NCI-H510A (cell line): Measurements from ENCODE around the gene CDK19.
"Not testable (repeated sequence)": the region's sequence is repeated elsewhere in the genome, so short reads cannot be mapped to it uniquely, and the experiment has no call there.

Experiments used
- DNase-seq: peaks from one replicate; lab custom pipeline; 2025; lab: John Stamatoyannopoulos, UW

CDK19 gene

DNA sequence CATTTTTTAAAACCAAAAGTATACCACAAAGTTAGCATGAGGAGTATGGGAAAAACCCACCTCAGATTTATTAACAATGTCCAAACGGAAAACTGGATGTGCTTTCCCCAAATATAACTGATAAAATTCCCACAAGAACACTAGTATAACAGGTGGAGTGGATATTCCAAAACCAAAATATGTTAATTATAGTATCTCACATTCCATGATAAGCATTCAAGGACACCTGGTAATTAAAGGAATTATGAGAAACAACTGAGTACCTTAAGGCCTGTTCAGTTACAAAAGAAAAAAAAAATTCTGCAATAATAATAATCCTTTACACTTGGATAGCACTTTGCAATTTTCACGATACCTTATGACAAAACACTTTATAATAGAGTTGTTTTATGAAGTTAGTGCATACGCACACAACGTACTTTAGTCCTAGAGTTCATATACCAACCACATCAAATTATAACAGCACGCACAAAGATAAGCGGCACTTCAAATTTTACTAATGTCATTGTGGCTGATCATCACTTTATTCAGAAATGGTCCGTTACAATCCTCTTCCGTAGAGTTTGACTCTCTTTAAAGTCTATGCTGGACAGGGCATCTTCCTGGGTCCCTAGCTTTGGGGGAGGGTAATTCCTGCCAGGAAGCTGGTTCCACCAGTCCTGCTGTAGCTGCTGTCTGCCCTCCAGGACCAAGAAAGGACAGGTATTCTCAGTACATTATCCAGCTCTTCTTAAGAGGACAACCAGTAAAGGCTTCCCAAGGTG lies 1.7 kb downstream of the CDK19 start:
- no peak for DNase-seq

DNA sequence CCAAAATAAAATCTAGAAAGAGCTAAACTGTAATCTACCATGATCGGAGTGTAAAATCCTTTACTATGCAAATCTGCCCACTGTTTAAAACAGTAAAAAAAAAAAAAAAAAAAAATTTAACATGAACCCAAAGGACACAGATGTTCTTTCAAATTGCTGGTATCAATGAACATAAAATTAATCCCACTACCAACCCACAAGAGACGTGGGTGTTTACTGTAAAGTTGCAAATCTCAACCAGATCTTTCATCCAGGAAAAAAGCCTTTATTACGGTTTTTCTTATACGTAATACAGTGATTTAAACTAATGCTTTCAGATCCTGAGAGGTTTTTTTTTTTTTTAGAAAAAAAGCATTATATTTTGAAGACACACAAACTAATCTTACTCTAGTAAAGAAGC lies 2.5 kb downstream of the CDK19 start:
- DNase-seq: no peak

DNA sequence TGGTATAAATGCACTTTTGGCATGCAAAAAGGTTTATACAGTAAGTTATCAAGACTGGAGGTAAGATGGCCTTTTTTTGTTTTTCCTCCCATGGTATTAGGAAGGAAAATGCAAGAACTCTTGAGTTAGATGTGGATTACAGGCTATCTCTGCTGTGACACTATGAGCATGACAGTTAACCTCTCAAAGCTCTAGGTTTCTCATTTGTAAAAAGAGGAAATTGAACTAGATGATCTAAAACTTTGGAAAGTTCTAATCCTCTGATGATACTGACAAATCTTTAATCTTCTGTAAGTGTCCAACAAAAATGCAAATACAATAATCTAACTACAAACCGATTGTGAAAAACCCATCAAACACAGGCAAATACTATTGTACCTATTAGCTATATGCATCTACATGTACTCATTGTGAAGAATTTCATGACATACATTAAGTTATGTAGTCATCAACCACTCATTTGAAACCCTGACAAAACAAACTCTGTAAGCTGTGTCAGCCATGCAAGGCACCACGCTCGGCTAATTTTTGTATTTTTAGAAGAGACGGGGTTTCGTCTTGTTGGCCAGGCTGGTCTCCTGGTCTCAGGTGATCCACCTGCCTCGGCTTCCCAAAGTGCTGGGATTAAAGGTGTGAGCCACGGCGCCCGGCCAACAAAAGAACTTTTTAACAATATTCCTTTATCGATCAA lies 4.2 kb downstream of the CDK19 start:
- no peak for DNase-seq

DNA sequence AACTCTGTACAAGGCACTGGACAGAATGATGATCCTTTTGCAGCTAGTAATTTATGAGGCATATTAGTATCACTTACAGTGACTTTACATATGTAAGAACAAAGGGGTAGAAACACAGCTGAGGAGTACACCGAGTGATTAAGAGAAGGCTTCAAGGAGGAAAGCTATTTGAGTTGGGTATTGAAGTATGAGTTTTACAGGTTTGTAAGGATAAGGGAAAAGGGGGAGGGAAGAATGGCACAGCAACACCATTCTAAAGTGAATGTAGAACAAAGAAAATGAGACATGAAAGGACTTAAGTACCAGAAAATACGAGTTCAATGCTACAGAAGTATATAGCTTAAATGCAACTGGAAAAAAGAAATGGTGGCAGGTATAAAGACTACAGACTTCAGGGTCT lies 5.5 kb downstream of the CDK19 start:
- no peak for DNase-seq

DNA sequence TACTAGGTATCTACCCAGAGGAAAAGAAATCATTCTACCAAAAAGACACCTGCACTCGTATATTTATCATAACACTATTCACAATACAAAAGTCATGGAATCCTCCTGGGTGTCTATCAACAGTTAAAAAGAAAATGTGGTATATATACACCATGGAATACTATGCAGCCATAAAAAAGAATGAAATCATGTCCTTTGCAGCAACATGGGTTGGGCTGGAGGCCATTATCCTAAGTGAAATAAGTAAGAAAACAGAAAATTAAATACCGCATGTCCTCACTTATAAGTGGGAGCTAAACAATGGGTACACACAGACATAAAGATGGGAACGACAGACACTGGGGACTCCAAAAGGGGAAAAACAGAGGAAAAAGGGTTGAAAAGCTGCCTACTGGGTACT lies 13.1 kb downstream of the CDK19 start:
- not testable (repeated sequence) for DNase-seq

DNA sequence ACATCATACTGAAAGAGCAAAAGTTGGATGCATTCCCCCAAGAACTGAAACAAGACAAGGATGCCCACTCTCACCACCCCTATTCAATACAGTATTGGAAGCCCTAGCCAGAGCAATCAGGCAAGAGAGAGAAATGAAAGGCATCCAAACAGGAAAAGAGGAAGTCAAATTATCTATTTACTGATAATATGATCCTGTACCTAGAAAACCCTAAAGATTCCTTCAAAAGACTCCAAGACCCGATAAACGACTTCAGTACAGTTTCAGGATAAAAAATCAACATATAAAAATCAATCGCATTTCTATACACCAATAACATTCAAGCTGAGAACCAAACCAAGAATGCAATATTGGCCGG lies 14.5 kb downstream of the CDK19 start:
- DNase-seq: no peak

DNA sequence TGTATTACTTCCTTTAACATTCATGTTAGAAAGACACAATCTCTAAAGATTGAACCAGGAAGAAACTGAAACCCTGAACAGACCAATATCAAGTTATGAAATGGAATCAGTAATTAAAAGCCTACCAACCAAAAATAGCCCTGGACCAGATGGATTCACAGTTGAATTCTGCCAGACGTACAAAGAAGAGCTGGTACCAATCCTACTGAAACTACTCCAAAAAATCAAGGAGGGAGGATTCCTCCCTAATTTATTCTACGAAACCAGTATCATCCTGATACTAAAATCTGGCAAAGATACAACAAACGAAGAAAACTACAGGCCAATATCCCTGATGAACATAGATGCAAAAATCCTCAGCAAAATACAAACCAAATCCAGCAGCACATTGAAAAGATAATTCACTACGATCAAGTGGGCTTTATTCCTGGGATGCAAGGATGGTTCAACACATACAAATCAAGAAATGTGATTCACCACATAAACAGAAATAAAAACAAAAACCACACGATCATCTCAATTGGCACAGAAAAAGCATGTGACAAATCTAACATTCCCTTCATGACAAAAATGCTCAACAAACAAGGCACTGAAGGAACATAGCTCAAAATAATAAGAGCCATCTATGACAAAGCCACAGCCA lies 15.0 kb downstream of the CDK19 start:
- no peak for DNase-seq

DNA sequence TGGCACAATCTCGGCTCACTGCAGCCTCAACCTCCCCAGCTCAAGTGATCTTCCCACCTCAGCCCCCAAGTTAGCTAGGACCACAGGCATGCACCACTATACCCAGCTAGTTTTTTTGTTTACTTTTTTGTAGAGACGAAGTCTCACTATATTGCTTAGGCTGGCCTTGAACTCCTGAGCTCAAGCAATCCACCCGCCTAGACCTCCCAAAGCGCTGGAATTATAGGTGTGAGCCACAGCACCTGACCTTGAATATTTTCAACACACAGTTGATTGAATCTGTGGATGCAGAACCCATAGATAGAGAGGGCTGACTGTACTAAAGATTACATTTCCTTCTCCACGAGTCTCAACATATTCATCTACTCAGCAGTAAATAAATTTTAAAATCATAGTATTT lies 15.6 kb downstream of the CDK19 start:
- DNase-seq: no peak

DNA sequence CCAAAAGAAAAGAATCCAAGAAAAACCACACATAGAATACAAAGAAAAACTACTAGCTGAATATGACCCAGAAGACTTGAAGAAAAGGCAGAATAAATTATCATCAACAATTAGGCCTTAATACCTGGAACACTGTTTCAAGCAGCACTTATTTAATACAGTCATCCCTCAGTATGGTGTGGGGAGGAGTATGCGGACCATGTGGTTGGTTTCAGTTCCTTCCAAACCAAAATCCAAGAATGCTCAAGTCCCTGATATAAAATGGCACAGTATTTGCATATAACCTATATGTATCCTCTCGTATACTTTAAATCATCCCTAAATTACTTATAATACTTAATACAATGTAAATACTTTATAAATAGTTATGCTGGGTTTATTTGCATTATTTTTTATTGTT lies 16.1 kb downstream of the CDK19 start:
- no peak for DNase-seq

DNA sequence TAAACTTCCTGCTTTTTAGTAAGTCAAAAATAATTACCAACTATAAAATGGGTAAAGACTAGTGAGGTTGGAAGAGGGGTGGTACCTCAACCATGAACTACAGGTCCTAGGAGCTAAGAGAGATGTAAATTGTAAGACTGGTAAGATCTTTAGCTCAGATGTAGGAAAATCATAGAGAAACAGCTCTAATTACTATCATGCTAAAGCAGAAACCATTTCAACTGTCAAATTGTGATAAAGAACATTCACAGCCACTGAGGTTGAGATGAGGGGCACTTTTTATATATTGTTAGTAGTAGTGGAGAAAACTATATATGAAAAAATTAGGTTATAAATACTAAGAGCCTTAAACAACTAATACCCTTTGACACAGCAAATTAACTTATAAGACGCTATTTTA lies 20.0 kb downstream of the CDK19 start:
- DNase-seq: no peak

DNA sequence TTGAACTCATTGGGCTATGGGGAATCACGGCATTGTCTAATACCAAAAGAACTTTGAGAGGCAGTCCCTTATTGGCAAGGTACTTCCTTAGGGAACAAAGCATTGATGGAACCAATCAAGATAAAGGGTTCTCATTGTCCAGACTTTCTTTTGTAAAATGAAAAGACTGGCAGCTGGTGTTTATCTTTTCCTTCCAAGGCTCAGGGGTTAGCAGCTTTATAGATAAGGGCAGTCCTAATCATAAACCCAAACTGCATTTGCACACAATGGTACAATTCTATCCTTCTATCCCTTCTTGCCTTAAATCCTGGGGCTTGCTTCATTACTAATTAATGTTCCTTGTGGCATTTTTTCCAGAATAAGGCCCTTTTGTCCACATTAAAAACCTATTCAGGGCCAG lies 28.6 kb downstream of the CDK19 start:
- no peak for DNase-seq

DNA sequence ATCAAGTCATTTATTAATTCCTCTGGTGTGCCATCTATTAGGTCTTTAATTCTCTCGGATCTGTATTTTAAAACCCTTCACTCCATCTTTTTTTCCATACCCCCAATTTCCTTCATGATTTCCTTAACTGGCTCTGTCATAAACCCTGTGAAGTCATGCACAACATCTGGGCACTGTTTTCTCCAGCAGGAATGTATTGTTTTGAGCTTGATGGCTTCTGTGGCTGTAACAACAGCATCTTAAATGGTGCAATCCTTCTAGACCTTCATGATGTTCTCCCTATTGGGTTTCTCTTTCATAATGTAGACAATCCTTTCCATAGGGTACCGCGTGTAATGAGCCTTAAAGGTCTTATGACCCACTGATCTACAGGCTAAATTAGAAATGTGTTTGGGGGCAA lies 29.0 kb downstream of the CDK19 start:
- no peak for DNase-seq

DNA sequence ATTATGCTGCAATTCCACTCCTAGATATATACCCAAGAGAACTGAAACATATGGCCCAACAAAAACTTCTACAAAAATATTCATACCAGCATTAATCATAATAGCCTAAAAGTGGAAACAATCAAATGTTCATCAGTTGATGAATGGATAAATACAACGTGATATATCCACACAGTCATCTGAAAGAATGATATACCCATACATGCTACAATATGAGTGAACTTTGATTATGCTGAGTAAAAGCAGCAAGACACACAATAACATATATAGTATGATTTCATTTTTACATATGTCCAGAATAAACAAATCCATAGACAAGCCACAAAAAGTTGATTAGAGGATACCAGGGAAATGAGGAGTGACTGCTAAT lies 30.7 kb downstream of the CDK19 start:
- no peak for DNase-seq

DNA sequence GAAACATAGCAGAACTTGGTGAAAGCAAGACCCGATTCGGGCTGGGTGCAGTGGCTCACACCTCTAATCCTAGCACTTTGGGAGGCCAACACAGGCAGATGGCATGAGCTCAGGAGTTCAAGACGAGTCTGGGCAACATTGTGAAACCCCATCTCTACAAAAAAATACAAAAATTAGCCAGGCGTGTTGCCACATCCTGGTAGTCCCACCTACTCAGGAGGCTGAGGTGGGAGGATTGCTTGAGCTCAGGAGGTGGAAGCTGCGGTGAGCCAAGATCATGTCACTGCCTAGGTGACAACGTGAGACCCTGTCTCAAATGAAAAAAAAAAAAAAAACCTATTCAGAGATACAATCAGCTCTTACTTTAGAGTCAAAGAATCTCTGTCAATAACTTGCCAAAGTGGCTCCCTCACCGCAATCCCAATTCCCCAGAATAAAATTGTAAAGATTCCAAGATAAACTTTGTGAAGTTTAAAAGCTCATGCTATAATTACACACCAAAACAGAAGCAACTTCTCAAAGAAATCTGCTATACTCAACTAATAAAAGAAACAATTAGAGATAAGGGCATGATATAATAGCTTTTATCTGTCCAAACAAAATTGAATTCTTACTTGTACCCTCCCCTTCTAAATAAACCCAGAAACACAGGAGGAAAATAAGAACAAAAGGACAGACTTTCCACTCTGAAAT lies 33.6 kb downstream of the CDK19 start:
- DNase-seq: no peak

DNA sequence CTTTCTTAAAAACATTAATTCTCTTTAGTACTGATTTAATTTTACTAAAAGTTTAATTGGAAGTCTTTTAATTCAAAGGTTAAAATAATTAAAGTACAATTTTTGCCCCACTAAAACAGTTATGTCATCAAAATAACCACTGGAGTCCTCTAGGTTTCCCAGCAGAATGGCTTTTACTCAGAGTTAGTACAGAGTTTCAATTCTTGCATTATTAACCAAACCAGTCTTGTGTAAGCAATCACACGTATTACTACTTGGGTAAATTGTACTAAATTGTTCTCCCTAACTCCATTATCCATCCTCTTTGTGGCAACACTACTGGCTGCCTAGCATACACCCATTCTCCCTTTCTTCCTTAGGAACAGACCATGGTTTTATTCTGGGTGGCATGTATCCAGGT lies 36.9 kb downstream of the CDK19 start:
- DNase-seq: no peak

DNA sequence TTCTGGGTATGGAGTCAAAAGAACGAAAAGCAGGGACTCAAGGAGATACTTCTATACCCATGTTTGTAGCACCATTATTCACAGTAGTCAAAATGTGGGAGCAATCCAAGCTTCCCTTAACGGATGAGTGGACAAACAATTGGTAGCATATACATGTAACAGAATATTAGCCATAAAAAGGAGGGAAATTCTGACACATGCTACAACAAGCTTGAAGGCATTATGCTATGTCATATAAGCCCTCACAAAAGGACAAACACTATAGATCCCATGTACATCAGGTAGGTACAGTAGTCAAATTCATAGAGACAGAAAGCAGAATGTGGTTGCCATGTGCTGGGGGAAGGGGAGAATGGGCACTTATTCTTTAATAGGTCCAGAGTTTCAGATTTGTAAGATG lies 37.6 kb downstream of the CDK19 start:
- no peak for DNase-seq

DNA sequence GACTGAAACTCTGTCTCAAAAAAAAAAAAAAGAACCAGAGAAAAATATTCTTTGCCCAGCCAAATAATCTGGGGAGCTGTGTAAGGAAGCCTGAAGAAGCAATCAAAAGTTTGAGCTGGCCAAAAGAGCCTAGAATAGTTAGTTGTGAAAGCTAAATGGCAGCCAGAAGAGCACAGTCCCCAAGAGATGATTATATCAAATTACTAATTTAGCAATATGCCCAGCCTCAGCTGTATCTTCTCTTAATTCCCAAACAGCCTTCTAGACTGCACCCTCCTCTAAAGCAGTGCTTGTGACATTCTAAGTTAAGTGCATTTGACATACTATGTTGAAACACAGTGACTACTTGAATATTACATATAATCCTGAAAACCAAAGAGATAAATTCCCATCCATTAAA lies 38.9 kb downstream of the CDK19 start:
- DNase-seq: no peak

DNA sequence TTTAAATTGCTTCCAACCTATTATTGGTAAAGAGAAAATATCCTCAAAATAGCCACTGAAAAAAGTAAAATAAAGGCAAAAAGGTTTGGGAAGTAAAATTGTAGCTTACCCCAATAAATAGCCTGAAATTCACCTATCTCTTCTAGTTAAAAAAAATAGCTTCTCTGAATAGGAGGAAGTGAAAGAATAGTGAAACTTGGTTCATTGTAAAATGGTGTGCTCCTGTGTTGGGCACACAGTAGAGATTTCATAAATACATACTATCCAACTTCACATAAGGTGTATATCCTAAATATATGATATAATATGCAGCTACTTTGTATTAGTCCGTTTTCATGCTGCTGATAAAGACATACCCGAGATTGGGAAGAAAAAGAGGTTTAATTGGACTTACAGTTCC lies 45.3 kb downstream of the CDK19 start:
- no peak for DNase-seq

DNA sequence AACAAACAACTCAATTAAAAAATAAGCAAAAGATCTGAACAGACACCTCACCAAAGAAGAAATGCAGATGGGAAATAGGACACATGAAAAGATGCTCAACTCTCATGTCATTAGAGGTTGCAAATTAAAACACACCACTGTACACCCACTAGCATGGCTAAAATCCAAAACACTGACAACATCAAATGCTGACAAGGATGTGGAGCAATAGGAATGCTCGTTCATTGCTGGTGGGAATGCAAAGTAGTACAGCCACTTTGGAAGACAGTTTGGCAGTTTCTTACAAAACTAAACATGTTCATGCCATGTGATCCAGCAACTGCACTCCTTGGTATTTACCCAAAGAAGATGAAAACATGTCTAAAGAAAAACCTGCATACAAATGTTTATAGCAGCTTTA lies 47.2 kb downstream of the CDK19 start:
- DNase-seq: no peak

DNA sequence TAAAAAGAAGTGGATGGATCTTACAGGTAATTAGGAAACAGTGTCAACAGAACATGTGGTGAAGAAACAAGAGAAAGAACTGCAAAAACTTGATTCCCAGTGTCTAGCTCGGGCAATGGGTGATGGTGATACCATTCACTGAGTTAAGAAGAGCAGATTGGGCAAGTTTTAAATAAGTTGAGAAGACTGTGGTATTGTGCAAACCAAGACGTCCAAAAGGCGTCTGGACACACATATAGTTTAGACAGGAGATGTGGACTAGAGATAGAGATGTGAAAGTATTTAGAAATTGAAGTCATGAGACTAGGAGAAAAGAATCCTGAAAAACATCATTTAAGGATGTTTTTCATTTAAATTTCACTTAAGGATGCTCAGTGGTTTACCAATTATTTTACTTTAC lies 53.9 kb downstream of the CDK19 start:
- DNase-seq: no peak

DNA sequence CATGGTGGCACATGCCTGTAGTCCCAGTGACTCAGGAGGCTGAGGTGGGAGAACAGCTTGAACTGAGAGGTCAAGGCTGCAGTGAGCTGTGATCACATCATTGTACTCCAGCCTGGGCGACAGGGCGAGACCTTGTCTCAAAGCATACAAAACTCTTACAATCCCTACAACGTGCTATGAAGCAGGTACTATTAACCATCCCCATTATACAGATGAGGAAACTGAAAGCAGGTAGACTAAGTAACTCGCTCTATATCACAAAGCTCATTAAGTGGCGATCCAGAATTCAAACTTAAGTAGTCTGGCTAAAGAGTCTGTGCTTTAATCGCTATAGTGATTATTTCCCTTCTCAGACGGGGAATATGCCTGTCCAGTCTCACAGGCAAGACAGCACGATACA lies 54.7 kb downstream of the CDK19 start:
- no peak for DNase-seq

DNA sequence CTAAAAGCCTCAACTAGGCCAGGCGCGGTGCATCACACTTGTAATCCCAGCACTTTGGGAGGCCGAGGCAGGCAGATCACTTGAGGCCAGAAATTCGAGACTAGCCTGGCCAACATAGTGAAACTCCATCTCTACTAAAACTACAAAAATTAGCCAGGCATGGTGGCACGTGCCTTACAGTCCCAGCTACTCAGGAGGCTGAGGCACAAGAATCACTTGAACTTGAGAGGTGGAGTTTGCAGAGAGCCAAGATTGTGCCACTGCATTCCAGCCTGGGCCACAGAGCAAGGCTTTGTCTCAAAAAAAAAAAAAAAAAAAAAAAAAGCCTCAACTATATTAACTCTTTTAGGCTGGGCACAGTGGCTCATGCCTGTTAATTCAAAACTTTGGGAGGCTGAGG lies 55.2 kb downstream of the CDK19 start:
- not testable (repeated sequence) for DNase-seq

DNA sequence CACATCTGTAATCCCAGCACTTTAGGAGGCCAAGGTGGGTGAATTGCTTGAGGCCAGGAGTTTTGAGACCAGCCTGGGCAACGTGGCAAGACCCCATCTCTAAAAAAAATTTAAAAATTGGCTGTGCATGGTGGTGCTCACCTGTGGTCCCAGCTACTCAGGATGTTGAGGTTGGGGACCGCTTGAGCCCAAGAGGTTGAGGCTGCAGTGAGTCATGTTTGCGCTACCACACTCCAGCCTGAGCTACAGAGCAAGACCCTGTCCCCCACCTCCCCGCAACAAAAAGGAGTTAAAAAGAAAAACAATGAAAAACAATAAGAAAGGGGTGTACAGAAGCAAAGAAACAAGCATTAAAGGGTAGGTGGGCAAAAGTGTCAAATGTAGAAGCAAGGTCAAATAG lies 57.3 kb downstream of the CDK19 start:
- DNase-seq: no peak
